Astrocyte of the spinal cord (primary cell): ENCODE measurements around the gene NRROS.
"Not testable (repeated sequence)": the region's sequence is repeated elsewhere in the genome, so short reads cannot be mapped to it uniquely, and the experiment has no call there.

Source experiments
- DNase-seq: peaks from one replicate; pipeline ENCODE4 v3.0.0; 2011; ENCODE audit warnings: low read depth, low spot score
- H3K4me3 ChIP-seq: 2 replicates; pipeline ENCODE4 v1.5.1; 2011; ENCODE audit warnings: low read depth, mild to moderate bottlenecking, low read length, moderate library complexity
- in situ Hi-C: cut with HindIII; loops from 2 replicates; pipeline ENCODE4 v1.10.0; 2017; ENCODE audit warnings: low sequenced_read_pairs
- TF ChIP-seq, protein P1 (sequence below): IDR thresholded peaks from 2 replicates; pipeline ENCODE4 v1.5.1; 2012; ENCODE audit warnings: low read depth, mild to moderate bottlenecking, low read length, inconsistent platforms

Gene NRROS

GRCh38 chr3:196633555-196634151 lies 5.8 kb upstream of the NRROS start:
- TF ChIP-seq, protein P1, sequence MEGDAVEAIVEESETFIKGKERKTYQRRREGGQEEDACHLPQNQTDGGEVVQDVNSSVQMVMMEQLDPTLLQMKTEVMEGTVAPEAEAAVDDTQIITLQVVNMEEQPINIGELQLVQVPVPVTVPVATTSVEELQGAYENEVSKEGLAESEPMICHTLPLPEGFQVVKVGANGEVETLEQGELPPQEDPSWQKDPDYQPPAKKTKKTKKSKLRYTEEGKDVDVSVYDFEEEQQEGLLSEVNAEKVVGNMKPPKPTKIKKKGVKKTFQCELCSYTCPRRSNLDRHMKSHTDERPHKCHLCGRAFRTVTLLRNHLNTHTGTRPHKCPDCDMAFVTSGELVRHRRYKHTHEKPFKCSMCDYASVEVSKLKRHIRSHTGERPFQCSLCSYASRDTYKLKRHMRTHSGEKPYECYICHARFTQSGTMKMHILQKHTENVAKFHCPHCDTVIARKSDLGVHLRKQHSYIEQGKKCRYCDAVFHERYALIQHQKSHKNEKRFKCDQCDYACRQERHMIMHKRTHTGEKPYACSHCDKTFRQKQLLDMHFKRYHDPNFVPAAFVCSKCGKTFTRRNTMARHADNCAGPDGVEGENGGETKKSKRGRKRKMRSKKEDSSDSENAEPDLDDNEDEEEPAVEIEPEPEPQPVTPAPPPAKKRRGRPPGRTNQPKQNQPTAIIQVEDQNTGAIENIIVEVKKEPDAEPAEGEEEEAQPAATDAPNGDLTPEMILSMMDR: no peak
- DNase-seq: no peak
- no peak overlapping the region for H3K4me3 ChIP-seq
- in situ Hi-C loops: no loop called here

- TF ChIP-seq, protein P1: no peak
- in situ Hi-C loops: no loop called here
- no peak overlapping the region for H3K4me3 ChIP-seq
- DNase-seq: no peak
Observed at GRCh38 chr3:196634224-196634623, 5.3 kb upstream of the NRROS start.

DNA sequence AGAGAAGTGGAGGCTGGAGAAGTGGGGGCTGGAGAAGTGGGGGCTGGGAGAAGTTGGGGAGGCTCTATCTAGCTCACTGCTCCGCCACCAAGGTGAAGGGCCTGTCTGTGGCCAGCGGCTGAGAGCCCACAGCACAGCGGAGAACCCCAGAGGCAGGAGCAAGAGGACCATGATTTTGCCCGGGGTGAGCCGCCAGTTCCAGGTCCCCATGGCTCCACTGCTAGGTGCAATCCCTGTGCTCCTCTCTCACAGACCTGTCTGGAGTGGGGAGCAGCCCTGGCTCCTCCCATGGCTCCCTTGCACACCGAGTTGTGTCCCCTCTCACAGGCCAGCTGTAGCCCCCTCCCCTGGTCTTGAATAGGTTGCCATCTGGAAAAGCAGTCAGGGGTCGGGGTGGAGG lies 4.7 kb upstream of the NRROS start:
- in situ Hi-C loops: no loop called here
- H3K4me3 ChIP-seq: no peak overlapping the region
- TF ChIP-seq, protein P1: no peak
- DNase-seq: no peak

DNA sequence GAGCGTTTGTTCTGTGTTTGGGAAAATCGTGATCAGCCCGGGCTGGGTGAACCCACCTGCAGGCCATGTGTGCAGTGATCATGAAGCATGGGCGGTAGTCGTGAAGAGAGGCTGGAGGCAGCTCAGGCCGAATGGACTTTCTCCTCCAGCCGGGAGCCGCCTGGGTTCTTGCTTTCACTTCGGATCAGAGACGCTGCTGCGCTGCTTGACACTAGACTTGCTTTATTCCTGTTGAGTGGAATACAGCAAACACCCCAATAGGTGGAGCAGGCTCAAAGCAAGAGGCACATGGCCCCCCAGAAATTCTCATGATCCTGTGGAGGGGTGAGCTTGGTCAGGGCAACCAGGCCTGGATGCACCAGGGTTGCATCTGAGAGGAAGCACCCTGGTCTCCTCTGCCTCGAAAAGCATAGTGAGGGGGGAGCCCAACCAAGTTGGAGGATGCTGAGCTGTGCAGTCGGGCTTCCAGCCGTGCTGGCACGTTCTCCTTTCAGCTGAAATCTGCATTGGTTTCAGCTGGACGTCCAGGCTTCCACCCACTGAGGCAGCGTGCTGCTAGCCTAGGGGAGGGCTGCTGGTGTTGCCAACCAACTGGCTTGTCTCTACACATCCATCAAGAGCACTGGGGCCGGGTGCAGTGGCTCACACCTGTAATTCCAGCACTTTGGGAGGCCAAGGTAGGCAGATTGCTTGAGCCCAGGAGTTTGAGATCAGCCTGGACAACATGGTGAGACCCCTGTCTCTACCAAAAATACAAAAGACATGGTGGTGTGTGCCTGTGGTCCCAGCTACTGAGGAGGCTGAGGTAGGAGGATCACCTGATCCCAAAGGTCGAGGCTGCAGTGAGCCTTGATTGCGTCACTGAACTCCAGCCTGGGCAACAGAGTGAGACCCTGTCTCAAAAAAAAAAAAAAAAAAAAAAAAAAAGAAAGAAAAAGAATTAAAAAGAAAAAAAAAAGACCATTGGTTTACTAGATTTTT lies 2.8 kb upstream of the NRROS start:
- no peak overlapping the region for H3K4me3 ChIP-seq
- in situ Hi-C loops: no loop called here
- DNase-seq: no peak

GRCh38 chr3:196637941-196638340 lies 1.6 kb upstream of the NRROS start:
- DNase-seq, H3K4me3 ChIP-seq, in situ Hi-C loops: not testable (repeated sequence)

More for the DNA sequence above, 2.8 kb upstream of the NRROS start:
- TF ChIP-seq, protein P1: no peak

DNA sequence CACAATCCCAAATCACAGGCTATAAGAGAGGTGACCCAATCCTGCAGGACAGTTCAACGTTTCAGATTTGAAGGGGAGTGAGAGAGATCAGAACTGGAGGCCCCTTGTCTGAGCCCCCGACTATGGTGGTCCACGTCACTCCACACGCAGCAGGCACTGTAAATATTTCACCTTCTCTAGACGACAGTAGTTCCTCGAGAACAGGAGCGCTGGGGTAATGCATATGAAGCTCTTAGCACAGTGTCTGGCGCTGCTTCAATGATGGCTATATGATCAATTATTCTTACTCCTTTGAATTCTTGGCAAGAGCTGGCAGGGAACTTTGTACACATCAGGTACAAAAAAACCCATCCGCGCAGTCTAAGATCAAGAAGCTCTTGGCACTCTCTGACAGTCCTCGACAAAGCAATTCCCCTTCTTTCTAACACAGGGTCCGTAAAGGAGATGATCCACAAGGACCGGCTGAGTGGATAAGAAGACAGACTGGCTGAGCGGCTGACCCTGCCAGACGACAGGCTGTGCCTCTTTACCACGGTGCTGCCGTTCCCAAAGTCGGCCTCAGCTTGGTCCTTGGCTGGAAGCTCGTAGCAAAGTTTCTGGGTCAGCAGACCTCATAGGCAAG lies 522 bp upstream of the NRROS start:
- TF ChIP-seq, protein P1: no peak
- peak; percentile 2 for DNase-seq

More for the DNA sequence above, 522 bp upstream of the NRROS start:
- H3K4me3 ChIP-seq: peak overlapping the region; percentile 29
- in situ Hi-C loops: no loop called here
